ENCODE results near the gene SETD6. TPM values are rescaled to one million over a fixed set of nuclear protein-coding genes. Genes with fewer than 3 reads are reported as not detected.
A peak's percentile ranks its signal among the peaks of the same experiment; 100 is the strongest.

SETD6 gene
- total and polyA plus RNA-seq, 7 donors: 3.6 to 23.5 (median 15.5) TPM

- intact Hi-C loops (cut with DNase I): no loop called here
- peaks cover 17 to 51% (median 38%) of the 10 kb centered on the region in 3 donors for H3K27me3 ChIP-seq
These were observed 12.9 kb upstream of the SETD6 start for GRCh38 chr16:58502217-58502921.

GRCh38 chr16:58503166-58503862, 12.0 kb upstream of the SETD6 start:
- Histone ChIP-seq H3K4me1 (peaks cover 0 to 21% (median 19%) of the 10 kb centered on the region in 4 donors), H3K9me3 (no peaks in the 10 kb centered on the region), H3K27ac (no peak overlapping the region), H3K36me3 (no peaks in the 10 kb centered on the region), H3K4me3 (no peak overlapping the region), H3K27me3 (peaks cover 17 to 52% (median 38%) of the 10 kb centered on the region in 3 donors)
- WGBS, 2 donors: 79 to 90% methylated on average over 14 of the region's 14 CpGs
- intact Hi-C loops (cut with DNase I): no loop called here
- no peak for TF ChIP-seq POLR2AphosphoS5 (IDR thresholded peaks at IDR 0.05)
- TF ChIP-seq EP300 (IDR thresholded peaks at IDR 0.05): no peak
- no peak for TF ChIP-seq CTCF (IDR thresholded peaks at IDR 0.05)
- TF ChIP-seq POLR2A (IDR thresholded peaks at IDR 0.05): no peak
- peak; percentile 50 for DNase-seq

More at GRCh38 chr16:58502217-58502921, 12.9 kb upstream of the SETD6 start:
- no peaks in the 10 kb centered on the region for H3K9me3 ChIP-seq
- TF ChIP-seq CTCF (IDR thresholded peaks at IDR 0.05) (no peak), EP300 (IDR thresholded peaks at IDR 0.05) (no peak), POLR2A (IDR thresholded peaks at IDR 0.05) (no peak), POLR2AphosphoS5 (IDR thresholded peaks at IDR 0.05) (no peak)
- no peak overlapping the region for H3K27ac ChIP-seq
- no peak overlapping the region for H3K4me3 ChIP-seq
- no peak for DNase-seq
- WGBS, 2 donors: 59 to 81% methylated on average over 8 of the region's 8 CpGs
- H3K36me3 ChIP-seq: no peaks in the 10 kb centered on the region
- peaks cover 0 to 21% (median 19%) of the 10 kb centered on the region in 4 donors for H3K4me1 ChIP-seq

GRCh38 chr16:58503863-58504688, 11.2 kb upstream of the SETD6 start:
- TF ChIP-seq POLR2A (IDR thresholded peaks at IDR 0.05) (no peak), EP300 (IDR thresholded peaks at IDR 0.05) (no peak), POLR2AphosphoS5 (IDR thresholded peaks at IDR 0.05) (no peak), CTCF (IDR thresholded peaks at IDR 0.05) (no peak)
- H3K9me3 ChIP-seq: no peaks in the 10 kb centered on the region
- H3K27me3 ChIP-seq: peaks cover 17 to 52% (median 38%) of the 10 kb centered on the region in 3 donors
- H3K36me3 ChIP-seq: no peaks in the 10 kb centered on the region
- H3K27ac ChIP-seq: no peak overlapping the region
- WGBS, 2 donors: 86 to 94% methylated on average over 21 of the region's 21 CpGs
- H3K4me3 ChIP-seq: no peak overlapping the region
- intact Hi-C loops (cut with DNase I): no loop called here
- peaks cover 0 to 21% (median 19%) of the 10 kb centered on the region in 4 donors for H3K4me1 ChIP-seq
- peak; percentile 54 for DNase-seq

- WGBS, 2 donors: 28 to 78% methylated on average over 20 of the region's 20 CpGs
- Histone ChIP-seq H3K4me3 (no peak overlapping the region), H3K36me3 (no peaks in the 10 kb centered on the region), H3K27ac (no peak overlapping the region), H3K4me1 (peaks cover 0 to 3% (median 2%) of the 10 kb centered on the region in 4 donors), H3K27me3 (peaks cover 1 to 32% (median 23%) of the 10 kb centered on the region in 3 donors), H3K9me3 (no peaks in the 10 kb centered on the region)
- DNase-seq: peak; percentile 54
- TF ChIP-seq EP300 (IDR thresholded peaks at IDR 0.05) (no peak), CTCF (IDR thresholded peaks at IDR 0.05) (no peak), POLR2AphosphoS5 (IDR thresholded peaks at IDR 0.05) (no peak)
- intact Hi-C loops (cut with DNase I): no loop called here
These were observed 8.8 kb upstream of the SETD6 start for GRCh38 chr16:58506241-58507194.
